ENCODE results near the gene ENTPD1.
"Not testable (repeated sequence)": the region's sequence is repeated elsewhere in the genome, so short reads cannot be mapped to it uniquely, and the experiment has no call there.

Gene ENTPD1

GRCh38 chr10:95758351-95759025 lies 2.5 kb downstream of the ENTPD1 start:
- no peak for DNase-seq (ENCODE audit: low read depth in 2 of 2, low spot score in 1 of 2)

GRCh38 chr10:95759233-95759826 lies 3.4 kb downstream of the ENTPD1 start:
- no peak for DNase-seq (ENCODE audit: low read depth in 2 of 2, low spot score in 1 of 2)

- no peak for DNase-seq (ENCODE audit: low read depth in 2 of 2, low spot score in 1 of 2)
Observed at GRCh38 chr10:95761939-95762492, 6.1 kb downstream of the ENTPD1 start.

- DNase-seq (ENCODE audit: low read depth in 2 of 2, low spot score in 1 of 2): no peak
Observed at GRCh38 chr10:95767884-95768556, 12.1 kb downstream of the ENTPD1 start.

DNA sequence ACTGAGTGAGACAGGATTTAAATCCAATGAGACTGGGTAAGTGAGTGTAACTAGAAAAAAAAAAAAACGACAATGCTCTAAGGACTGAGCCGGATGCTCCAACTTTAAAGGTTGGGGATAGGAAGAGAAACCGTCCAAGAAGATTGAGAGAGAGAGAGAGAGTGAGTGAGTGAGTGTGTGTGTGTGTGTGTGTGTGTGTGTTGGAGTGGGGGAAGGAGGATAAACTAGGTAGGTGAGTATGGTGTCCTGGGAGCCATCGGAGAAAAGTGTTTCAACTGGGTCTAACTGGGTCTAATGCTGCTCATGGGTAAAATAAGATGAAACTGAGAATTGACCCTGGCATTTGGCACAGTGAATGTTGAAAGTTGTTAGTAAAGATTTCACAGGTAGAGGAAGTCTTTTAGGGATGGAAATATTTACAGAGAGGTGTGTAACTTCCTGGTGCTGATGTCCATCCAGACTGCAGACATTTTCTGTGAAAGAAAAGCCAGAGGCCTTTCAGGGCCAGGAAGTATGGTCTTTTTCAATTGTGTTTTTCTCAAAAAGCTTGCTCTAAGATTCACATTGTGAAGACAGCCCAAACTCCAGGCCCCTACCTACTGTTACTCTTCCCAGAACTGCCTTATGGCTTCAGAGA lies 14.2 kb downstream of the ENTPD1 start:
- no peak for DNase-seq (ENCODE audit: low read depth in 2 of 2, low spot score in 1 of 2)

GRCh38 chr10:95773454-95773853 lies 17.5 kb downstream of the ENTPD1 start:
- DNase-seq (ENCODE audit: low read depth in 2 of 2, low spot score in 1 of 2): not testable (repeated sequence)

DNA sequence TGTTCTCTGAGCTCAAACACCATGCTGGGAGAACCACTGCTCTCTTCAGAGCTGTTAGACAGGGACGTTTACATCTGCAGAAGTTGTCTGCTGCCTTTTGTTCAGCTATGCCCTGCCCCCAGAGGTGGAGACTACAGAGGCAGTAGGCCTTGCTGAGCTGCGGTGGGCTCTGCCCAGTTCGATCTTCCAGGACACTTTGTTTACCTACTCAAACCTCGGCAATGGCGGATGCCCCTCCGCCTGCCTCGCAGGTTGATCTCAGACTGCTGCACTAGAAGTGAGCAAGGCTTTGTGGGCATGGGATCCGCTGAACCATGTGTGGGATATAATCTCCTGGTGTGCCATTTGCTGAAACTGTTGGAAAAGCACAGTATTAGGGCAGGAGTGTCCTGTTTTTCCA lies 21.7 kb downstream of the ENTPD1 start:
- DNase-seq (ENCODE audit: low read depth in 2 of 2, low spot score in 1 of 2): not testable (repeated sequence)

DNA sequence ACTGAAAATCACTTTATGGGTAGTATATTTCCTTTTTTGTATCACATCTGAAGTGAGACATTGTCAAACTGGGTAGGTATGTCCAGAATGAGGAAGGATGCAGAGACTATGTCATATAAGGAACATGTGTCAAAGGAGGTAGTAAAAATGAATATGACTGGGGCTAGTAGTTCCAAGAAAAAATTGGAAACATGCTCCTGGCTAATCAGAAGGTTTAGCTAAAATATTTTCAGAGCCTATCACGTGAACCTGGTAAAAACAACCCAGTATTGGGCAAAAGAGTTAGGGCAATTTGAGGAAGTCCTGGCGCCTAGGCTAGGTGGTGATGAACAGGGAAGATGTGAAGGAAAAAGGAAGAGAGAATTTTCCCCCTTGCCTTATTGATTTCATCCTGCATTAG lies 26.4 kb downstream of the ENTPD1 start:
- no peak for DNase-seq (ENCODE audit: low read depth in 2 of 2, low spot score in 1 of 2)

GRCh38 chr10:95783741-95784140 lies 27.8 kb downstream of the ENTPD1 start:
- DNase-seq (ENCODE audit: low read depth in 2 of 2, low spot score in 1 of 2): no peak

DNA sequence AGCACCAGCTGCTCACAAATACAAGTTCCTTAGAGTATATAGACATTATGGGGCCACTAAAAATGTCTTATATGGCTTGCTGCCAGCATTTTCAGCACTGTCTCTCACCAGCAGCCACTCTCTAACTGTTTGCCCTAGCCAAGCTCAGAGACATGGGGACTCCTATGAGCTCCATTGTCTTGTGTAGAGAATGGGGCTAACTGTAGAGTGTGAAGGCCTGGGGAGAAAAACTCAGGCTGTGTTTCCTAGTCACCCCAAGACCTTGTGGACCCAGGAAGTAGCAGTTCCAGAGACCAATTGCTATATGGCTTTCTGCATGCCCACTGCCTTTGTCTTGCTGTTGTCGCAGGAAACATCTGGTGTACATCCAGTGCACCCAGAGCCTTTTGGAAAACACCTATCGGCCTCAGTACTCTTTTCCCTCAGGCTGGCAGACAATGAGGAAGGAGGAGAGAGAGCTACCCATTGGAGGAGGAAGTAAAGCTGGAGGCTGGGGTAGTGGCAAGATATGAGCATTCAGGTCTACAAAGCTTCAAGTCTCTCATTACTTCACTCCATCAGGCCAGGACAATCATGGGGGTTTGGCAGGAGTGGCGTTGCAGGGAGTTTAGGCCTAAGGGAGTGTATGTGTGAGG lies 28.4 kb downstream of the ENTPD1 start:
- no peak for DNase-seq (ENCODE audit: low read depth in 2 of 2, low spot score in 1 of 2)

- DNase-seq (ENCODE audit: low read depth in 2 of 2, low spot score in 1 of 2): no peak
Observed at GRCh38 chr10:95785317-95785716, 29.4 kb downstream of the ENTPD1 start.

DNA sequence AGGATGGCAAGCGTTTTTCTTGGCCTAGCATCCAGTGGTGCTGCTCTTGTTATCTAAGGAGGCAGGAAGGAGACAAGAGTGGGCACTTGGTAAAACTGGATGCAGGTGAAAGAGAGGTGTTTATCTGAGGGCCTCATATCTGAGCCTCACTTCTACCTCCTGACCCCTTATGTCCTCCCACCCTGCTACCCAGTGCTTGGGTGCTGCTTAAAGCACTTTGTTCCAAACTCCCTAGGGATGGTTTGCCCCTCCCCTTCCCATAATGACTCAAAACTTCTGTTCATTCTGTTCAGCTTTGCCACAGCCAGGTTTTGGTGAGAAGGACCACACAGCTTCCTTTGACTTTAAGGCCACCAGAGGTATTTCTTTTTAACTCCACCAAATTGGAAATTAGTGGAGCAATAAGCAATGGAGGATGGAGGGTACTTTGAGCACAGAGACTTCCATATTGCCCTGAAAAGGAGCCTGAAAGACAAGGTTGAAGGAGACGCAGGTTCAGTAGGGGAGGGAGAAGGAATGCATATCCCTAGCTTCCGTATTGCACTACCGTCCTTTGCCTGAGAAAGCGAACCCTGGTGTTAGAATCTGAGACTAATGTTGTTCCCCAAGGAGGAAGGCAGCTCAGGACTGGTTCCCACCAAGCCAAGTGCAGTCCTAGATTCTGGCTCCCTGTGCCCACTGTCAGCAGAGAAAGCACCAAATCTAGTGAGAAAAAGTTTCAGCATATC lies 30.1 kb downstream of the ENTPD1 start:
- no peak for DNase-seq (ENCODE audit: low read depth in 2 of 2, low spot score in 1 of 2)

DNA sequence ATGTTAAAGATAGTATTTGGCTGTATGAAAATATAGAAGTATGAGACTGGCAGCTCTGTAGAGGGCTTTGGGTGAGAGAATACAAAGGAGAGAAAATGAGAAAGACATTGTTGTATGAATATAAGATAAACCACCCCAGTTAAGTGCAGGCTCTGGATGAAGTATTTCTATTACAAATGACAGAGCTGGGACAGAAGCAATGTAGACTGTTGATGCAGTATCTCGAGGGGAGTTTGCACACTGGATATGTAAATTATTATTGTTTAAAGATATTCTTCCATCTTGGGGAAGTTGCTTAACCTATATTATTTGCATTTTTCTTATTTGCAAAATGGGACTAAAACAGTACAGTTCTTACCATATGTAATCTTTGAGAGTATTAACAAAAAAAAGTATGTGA lies 31.5 kb downstream of the ENTPD1 start:
- DNase-seq (ENCODE audit: low read depth in 2 of 2, low spot score in 1 of 2): no peak

DNA sequence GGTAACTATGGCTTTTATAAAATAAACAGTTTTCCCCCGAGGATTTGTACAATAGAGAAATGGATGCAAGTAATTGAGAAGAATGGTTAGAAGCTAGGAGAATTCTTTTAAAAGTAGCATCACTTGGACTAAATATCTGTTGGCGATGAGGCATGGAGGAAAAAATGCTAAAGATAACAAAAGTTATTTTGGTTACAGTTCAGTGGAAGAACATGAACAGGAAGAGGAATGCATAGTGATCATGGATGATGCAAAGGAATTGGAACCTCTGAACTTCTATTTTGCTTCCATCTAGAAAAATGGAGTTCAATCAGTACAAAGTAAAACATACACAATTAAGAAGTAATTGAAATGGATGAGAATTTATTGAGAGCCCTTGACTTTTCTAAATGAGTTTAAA lies 32.9 kb downstream of the ENTPD1 start:
- DNase-seq (ENCODE audit: low read depth in 2 of 2, low spot score in 1 of 2): no peak

DNA sequence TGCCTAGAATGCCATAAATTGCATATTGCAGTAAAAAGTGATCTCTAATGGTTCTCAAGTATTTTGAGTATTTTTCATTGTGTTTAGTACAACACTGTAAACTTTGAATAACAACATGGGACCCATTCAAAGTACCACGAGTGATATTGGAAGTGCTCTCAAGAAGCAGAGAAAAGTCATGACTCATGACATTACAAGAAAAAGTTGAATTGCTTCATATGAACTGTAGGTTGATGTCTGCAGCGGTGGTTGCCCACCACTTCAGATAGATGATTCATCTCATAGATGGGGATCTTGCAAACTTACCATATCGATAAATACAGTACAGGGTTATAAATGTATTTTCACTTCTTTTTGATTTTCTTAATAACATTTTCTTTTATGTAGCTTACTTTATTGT lies 33.9 kb downstream of the ENTPD1 start:
- no peak for DNase-seq (ENCODE audit: low read depth in 2 of 2, low spot score in 1 of 2)

DNA sequence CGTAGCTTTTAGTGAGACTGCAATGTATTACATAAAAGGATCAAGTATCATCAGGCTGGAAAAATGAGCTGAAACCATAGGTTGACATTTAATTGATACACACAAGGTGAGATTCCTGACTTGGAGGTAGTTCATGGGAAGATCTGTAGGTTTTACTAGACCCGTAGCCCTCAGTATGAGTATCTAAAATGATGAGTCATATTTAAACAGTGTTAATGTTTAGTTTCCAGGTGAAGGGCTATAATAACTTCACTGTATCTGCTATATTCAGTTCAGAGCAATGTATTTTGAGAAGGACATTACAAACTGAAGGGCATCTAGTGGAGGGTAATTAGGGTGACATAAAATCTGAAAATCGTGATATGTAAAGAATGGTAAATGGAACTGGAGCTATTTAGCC lies 35.0 kb downstream of the ENTPD1 start:
- no peak for DNase-seq (ENCODE audit: low read depth in 2 of 2, low spot score in 1 of 2)

GRCh38 chr10:95791425-95791979 lies 35.5 kb downstream of the ENTPD1 start:
- no peak for DNase-seq (ENCODE audit: low read depth in 2 of 2, low spot score in 1 of 2)

GRCh38 chr10:95792211-95792780 lies 36.3 kb downstream of the ENTPD1 start:
- DNase-seq (ENCODE audit: low read depth in 2 of 2, low spot score in 1 of 2): no peak

- no peak for DNase-seq (ENCODE audit: low read depth in 2 of 2, low spot score in 1 of 2)
Observed at GRCh38 chr10:95792874-95793285, 36.9 kb downstream of the ENTPD1 start.
